HG02759 (cell line): Measurements from ENCODE around the gene LRP8.

Source experiments
- ATAC-seq: cut with Tn5 transposase; IDR thresholded peaks from one replicate; pipeline ENCODE4 v1.9.1; 2021; ENCODE audit warnings: mild to moderate bottlenecking, moderate library complexity; ENCODE audit not compliant: unreplicated experiment

The LRP8 gene

GRCh38 chr1:53328009-53328461, at the start of gene LRP8:
LRP8 (minus strand) TSS chr1:53328070; CDS start chr1:53327912, 158 bp downstream.
- ATAC-seq = peak; percentile 45

GRCh38 chr1:53377438-53377841, 49.6 kb upstream of the LRP8 start:
- no peak for ATAC-seq

- ATAC-seq = no peak
Observed at GRCh38 chr1:53376742-53377437, 49.0 kb upstream of the LRP8 start.

- ATAC-seq = no peak
Observed at GRCh38 chr1:53376041-53376461, 48.2 kb upstream of the LRP8 start.

GRCh38 chr1:53375440-53375839, 47.6 kb upstream of the LRP8 start:
- no peak for ATAC-seq

- no peak for ATAC-seq
Observed at GRCh38 chr1:53373246-53373645, 45.4 kb upstream of the LRP8 start.

- ATAC-seq = no peak
Observed at GRCh38 chr1:53372501-53372951, 44.7 kb upstream of the LRP8 start.

- no peak for ATAC-seq
Observed at GRCh38 chr1:53371851-53372250, 44.0 kb upstream of the LRP8 start.

- ATAC-seq = no peak
Observed at GRCh38 chr1:53371121-53371666, 43.3 kb upstream of the LRP8 start.

- ATAC-seq = no peak
Observed at GRCh38 chr1:53370369-53370961, 42.6 kb upstream of the LRP8 start.

- no peak for ATAC-seq
Observed at GRCh38 chr1:53369761-53370160, 41.9 kb upstream of the LRP8 start.

- no peak for ATAC-seq
Observed at GRCh38 chr1:53369034-53369750, 41.3 kb upstream of the LRP8 start.

GRCh38 chr1:53368314-53369033, 40.6 kb upstream of the LRP8 start:
- no peak for ATAC-seq

GRCh38 chr1:53367503-53368313, 39.8 kb upstream of the LRP8 start:
- peak; percentile 89 for ATAC-seq

GRCh38 chr1:53366901-53367502, 39.1 kb upstream of the LRP8 start:
- no peak for ATAC-seq

GRCh38 chr1:53365437-53366063, 37.7 kb upstream of the LRP8 start:
- no peak for ATAC-seq

GRCh38 chr1:53362851-53363642, 35.2 kb upstream of the LRP8 start:
- ATAC-seq = no peak

GRCh38 chr1:53362270-53362669, 34.4 kb upstream of the LRP8 start:
- no peak for ATAC-seq
